Head of caudate nucleus (tissue), 42 donors: ENCODE data around the gene AMOT.
"Not testable (repeated sequence)": the region's sequence is repeated elsewhere in the genome, so short reads cannot be mapped to it uniquely, and the experiment has no call there.

ENCODE experiments used
- DNase-seq, 42 donors: peaks; one replicate each; pipeline versions ENCODE4 v3.0.0 to v3.0.0-alpha.2; 2020 to 2021; ENCODE audit warnings: mixed read lengths in 7 of 42
- intact Hi-C: fragments of 100-400 bp; cut with DNase I; formaldehyde crosslinking; loops from one replicate; pipeline ENCODE4 v1.15.0; 2022

The AMOT gene, protein sequence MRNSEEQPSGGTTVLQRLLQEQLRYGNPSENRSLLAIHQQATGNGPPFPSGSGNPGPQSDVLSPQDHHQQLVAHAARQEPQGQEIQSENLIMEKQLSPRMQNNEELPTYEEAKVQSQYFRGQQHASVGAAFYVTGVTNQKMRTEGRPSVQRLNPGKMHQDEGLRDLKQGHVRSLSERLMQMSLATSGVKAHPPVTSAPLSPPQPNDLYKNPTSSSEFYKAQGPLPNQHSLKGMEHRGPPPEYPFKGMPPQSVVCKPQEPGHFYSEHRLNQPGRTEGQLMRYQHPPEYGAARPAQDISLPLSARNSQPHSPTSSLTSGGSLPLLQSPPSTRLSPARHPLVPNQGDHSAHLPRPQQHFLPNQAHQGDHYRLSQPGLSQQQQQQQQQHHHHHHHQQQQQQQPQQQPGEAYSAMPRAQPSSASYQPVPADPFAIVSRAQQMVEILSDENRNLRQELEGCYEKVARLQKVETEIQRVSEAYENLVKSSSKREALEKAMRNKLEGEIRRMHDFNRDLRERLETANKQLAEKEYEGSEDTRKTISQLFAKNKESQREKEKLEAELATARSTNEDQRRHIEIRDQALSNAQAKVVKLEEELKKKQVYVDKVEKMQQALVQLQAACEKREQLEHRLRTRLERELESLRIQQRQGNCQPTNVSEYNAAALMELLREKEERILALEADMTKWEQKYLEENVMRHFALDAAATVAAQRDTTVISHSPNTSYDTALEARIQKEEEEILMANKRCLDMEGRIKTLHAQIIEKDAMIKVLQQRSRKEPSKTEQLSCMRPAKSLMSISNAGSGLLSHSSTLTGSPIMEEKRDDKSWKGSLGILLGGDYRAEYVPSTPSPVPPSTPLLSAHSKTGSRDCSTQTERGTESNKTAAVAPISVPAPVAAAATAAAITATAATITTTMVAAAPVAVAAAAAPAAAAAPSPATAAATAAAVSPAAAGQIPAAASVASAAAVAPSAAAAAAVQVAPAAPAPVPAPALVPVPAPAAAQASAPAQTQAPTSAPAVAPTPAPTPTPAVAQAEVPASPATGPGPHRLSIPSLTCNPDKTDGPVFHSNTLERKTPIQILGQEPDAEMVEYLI

GRCh38 chrX:112840382-112841113, at the start of gene AMOT:
TSS of gene AMOT (minus strand) at chrX:112840831. CDS start at chrX:112823126, 17,705 bp downstream.
- peak; percentile 48 to 89 (median 79) for DNase-seq
- intact Hi-C loops: no loop called here

DNA sequence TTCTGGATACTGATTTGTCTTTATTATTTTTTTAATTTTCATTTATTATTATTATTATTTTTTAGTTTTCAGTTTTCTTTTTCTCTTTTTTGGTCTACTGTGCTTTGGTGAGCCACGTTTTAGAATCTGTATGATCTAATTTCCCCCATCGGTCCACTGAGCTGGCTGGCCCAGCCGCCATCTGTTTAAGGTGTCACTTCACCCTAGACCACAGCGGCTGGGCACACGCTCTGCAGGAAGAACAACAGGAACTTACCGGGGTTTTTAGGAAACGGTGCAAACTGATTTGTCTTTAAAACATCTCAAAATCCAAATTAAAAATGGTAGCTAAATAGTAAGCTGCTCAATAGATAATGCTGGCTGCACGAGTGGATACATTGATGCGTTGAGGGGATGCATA, 48.8 kb upstream of the AMOT start:
- no peak for DNase-seq
- intact Hi-C loops: no loop called here

GRCh38 chrX:112888916-112889315, 48.3 kb upstream of the AMOT start:
- intact Hi-C loops: no loop called here
- no peak for DNase-seq

DNA sequence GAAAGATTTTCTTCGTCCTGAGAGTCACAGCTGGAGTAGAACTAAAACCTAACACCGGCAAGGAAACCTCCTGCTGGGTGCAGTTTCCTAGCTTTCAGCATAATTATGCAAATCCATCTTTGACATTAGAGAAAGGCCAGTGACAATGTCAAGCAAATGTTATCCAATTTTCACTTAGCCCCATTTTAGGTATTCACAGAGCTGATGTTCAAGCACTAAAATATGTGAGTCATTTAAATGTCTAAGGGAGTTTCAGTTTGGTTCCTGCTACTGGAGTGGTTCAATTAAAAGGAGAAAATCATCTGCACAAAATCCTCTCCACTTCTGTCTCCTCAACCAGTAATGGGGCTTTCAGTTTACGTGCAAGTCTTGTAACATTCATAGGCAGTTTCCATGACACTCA, 37.1 kb upstream of the AMOT start:
- intact Hi-C loops: no loop called here

GRCh38 chrX:112874614-112875013, 34.0 kb upstream of the AMOT start:
- no peak for DNase-seq

More for the DNA sequence above, 37.1 kb upstream of the AMOT start:
- no peak for DNase-seq

GRCh38 chrX:112874175-112874574, 33.5 kb upstream of the AMOT start:
- intact Hi-C loops: no loop called here
- DNase-seq: no peak

More at GRCh38 chrX:112874614-112875013, 34.0 kb upstream of the AMOT start:
- intact Hi-C loops: no loop called here

DNA sequence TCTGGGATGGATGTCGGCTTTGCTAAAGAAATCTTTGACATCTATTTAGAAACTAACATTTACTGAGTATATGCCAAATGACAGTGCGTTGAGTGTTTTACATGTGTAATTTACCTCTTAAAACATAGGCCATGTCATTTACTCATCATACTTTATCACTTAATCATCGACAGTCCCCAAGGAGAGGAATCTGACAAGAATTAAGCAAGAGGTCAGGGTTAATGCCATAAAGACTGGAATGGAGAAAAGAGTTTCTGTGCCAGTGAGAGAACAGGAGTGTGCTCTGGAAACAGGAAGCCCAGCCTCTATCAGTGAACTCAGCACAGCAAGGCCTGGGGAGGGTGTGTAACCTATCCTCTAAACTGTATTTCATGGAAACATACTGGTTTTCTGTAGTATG, 28.0 kb upstream of the AMOT start:
- intact Hi-C loops: no loop called here
- no peak for DNase-seq

DNA sequence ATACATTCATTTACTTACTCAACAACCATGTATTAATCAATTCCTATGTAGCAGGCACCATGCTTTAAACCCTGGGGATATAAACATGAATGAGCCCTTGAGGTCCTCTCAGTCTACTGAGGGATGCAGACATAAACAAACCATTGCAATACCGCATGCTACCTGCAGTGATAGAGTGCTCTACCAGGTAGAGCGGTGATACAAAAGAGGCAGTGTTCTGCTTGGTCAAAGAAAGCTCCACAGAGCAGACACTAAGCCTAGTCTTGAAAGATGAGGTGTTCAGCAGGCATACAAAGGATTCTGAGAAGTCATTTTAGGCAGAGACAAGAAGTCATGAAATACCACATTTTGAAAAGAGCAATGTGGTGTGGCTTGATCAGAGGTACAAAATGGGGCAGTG, 26.9 kb upstream of the AMOT start:
- intact Hi-C loops: no loop called here

GRCh38 chrX:112866175-112866574, 25.5 kb upstream of the AMOT start:
- DNase-seq: no peak
- intact Hi-C loops: no loop called here

More for the DNA sequence above, 26.9 kb upstream of the AMOT start:
- DNase-seq: no peak

- DNase-seq: no peak
- intact Hi-C loops: no loop called here
Measured at GRCh38 chrX:112865464-112866025, 24.9 kb upstream of the AMOT start.

DNA sequence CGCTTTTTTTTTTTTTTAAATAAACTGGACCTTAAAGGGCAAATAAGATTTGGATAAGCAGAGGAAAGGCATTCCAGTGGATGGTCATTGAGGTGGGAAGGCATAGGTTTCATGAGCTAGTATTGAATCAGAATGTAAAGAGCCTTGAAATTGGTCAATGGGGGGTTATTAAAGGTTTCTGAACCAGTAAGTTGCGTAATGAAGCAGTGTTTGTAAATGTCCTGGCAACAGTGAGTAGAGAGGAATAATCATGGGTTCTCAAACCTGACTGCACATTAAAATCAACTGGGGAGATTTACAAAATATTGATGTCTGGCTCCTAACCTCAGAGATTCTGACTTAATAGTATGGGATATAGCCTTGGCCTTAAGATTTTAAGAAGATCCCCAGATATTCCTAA, 23.2 kb upstream of the AMOT start:
- intact Hi-C loops: no loop called here
- no peak for DNase-seq

DNA sequence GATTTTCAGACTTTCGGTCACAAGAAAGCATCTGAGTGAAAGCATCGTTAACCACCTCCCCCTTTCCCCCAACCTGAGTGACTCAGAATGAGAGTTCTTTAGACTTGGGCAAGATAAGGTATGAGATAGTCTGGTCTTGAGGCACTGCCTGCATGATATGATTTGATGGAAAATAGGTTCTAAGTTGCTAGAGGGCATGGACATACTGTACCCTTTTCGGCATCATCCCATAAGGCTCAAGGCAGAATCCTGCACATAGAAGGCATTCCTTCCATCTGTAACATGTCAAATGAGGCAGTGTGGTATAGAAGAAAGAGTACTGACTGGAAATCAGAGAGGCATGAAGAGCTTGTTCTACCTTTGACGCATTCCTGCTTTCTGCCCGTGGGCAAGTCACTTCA, 16.8 kb upstream of the AMOT start:
- intact Hi-C loops: no loop called here
- DNase-seq: no peak

DNA sequence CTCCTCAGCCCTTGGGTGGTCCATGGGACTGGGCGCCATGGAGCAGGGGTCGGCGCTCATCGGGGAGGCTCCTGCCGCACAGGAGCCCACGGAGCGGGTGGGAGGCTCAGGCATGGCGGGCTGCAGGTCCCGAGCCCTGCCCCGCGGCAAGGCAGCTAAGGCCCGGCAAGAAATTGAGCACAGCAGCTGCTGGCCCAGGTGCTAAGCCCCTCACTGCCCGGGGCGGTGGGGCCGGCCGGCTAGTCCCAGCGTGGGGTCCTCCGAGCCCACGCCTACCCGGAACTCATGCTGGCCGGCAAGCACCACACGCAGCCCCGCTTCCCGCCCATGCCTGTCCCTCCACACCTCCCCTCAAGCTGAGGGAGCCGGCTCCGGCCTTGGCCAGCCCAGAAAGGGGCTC, 14.3 kb upstream of the AMOT start:
- intact Hi-C loops, DNase-seq: not testable (repeated sequence)

- DNase-seq: no peak
- intact Hi-C loops: no loop called here
Measured at GRCh38 chrX:112852851-112853250, 12.2 kb upstream of the AMOT start.

DNA sequence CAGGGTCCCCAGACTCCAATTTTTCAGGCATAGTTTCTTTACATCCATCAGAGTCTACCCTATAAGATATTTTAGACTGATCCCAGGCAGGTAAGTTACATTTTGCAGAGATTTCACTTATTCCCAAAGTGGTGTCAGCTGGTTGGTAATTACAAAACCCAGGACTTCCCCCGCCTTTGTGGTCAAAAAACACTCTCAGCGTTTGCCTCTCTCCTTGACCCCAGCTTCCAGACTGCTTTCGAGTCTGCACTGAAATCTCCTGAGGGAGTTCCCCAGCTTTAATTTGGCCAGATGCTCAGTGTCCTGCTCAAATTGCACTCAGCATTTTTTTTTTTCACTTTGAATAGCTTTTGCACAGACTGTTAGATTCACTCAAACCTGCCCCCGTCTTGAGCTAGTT, 11.2 kb upstream of the AMOT start:
- intact Hi-C loops: no loop called here
- no peak for DNase-seq

DNA sequence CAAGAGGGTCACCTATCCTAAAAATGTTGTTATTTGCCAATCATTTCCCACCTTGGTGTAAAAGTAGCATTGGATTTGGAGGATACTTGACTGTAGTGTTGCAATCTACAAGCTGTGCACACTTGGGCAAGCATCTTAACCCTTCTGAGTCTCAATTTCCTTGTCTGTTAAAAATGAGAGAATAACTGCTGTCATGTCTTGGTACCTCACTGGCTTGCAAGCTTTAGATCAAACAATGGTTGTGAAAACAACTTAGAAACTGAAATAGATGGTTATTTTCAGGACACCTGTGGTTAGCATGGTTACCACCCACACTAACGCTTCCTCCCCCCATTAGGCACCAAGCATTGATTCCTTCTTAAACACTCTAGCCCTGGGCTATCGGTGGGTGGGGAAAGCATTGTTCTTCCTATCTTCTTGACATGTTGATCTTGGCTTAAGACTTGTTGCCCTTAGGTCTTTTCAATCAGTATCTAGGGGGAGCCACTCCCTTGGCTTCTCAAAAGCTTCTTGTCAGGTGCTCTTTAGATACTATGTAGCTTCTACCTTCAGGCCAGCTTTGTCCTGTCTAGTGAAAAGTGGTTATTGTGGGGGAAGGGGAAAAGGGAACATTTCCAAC, 10.6 kb upstream of the AMOT start:
- intact Hi-C loops: no loop called here

GRCh38 chrX:112849016-112849415, 8.4 kb upstream of the AMOT start:
- intact Hi-C loops: no loop called here
- DNase-seq: no peak

More for the DNA sequence above, 10.6 kb upstream of the AMOT start:
- DNase-seq: no peak

GRCh38 chrX:112846782-112847181, 6.2 kb upstream of the AMOT start:
- no peak for DNase-seq
- intact Hi-C loops: no loop called here
